CD4-positive, alpha-beta T cell (primary cell): ENCODE measurements around the gene MMP23B. TPM values are rescaled to one million over a fixed set of nuclear protein-coding genes. Genes with fewer than 3 reads are reported as not detected.

Experiments
- ATAC-seq: fragments of 200-7000 bp; cut with Tn5 transposase; one replicate; pipeline ENCODE4 v1.10.0; 2022; ENCODE audit warnings: mild to moderate bottlenecking; ENCODE audit not compliant: poor library complexity
- CTCF ChIA-PET: fragments of 350-600 bp; sonication (Branson Sonifier 250); formaldehyde crosslinking; loops from one replicate; lab custom pipeline; 2021; ENCODE audit warnings: antibody characterized with exemption, inconsistent platforms; lab: Charles Lee
- POLR2A ChIA-PET: fragments of 350-600 bp; sonication (Branson Sonifier 250); formaldehyde crosslinking; loops from one replicate; lab custom pipeline; 2021; ENCODE audit warnings: antibody characterized with exemption, inconsistent platforms; lab: Charles Lee
- DNase-seq, 14 experiments: peaks; one replicate each; pipeline ENCODE4 v3.0.0-alpha.2; 2013 to 2020; ENCODE audit warnings: mixed read lengths in 2 of 14
- H3K27ac ChIP-seq, 2 donors: one replicate each; pipeline versions ENCODE4 v1.5.1 to v1.7.0; 2013; ENCODE audit warnings: low read length in 2 of 2, low read depth in 1 of 2, mild to moderate bottlenecking in 1 of 2
- H3K27me3 ChIP-seq, 2 experiments: 1 replicate in 1 of 2; 2 replicates in 1 of 2; pipeline versions ENCODE4 v1.6.1 to v1.7.0; 2013; ENCODE audit warnings: low read length in 2 of 2, control low read depth in 1 of 2, mild to moderate bottlenecking in 1 of 2, moderate library complexity in 1 of 2; ENCODE audit not compliant: insufficient read depth in 2 of 2, control insufficient read depth in 1 of 2
- H3K36me3 ChIP-seq: one replicate; pipeline ENCODE4 v1.6.1; 2013; ENCODE audit warnings: low read length, control low read depth; ENCODE audit not compliant: insufficient read depth
- H3K4me1 ChIP-seq: one replicate; pipeline ENCODE4 v1.6.1; 2013; ENCODE audit warnings: low read length, control low read depth; ENCODE audit not compliant: insufficient read depth
- H3K4me3 ChIP-seq: one replicate; pipeline ENCODE4 v1.5.1; 2013; ENCODE audit warnings: mild to moderate bottlenecking, low read length, moderate library complexity
- H3K9me3 ChIP-seq, 2 experiments: 1 replicate in 1 of 2; 2 replicates in 1 of 2; pipeline versions ENCODE4 v1.6.1 to v1.7.0; 2013; ENCODE audit warnings: low read length in 2 of 2, mild to moderate bottlenecking in 2 of 2, control low read depth in 1 of 2, moderate library complexity in 1 of 2; ENCODE audit not compliant: control insufficient read depth in 1 of 2, insufficient read depth in 1 of 2
- H3K27ac Mint-ChIP-seq: one replicate; pipeline ENCODE4 v1.8.0; 2020; ENCODE audit warnings: mixed read lengths
- H3K27me3 Mint-ChIP-seq: one replicate; pipeline ENCODE4 v1.8.0; 2021; ENCODE audit warnings: mixed read lengths
- H3K36me3 Mint-ChIP-seq: one replicate; pipeline ENCODE4 v1.8.0; 2021; ENCODE audit warnings: low read depth, mixed read lengths
- H3K4me1 Mint-ChIP-seq: one replicate; pipeline ENCODE4 v1.8.0; 2021; ENCODE audit warnings: low read depth, mixed read lengths
- H3K4me3 Mint-ChIP-seq: one replicate; pipeline ENCODE4 v1.8.0; 2020; ENCODE audit warnings: mild to moderate bottlenecking, mixed read lengths
- H3K9me3 Mint-ChIP-seq: one replicate; pipeline ENCODE4 v1.8.0; 2020; ENCODE audit warnings: mixed read lengths
- CTCF ChIP-seq: fragments of 200-600 bp; IDR thresholded peaks from one replicate; pipeline ENCODE4 v1.8.0; 2022; ENCODE audit warnings: antibody characterized with exemption, mild to moderate bottlenecking
- intact Hi-C, 2 experiments: fragments of 100-400 bp; cut with DNase I in 1 of 2; cut with micrococcal nuclease in 1 of 2; formaldehyde crosslinking; loops; one replicate each; pipeline versions ENCODE4 v1.15.1 to v1.9.0; 2023 to 2025; cut with DNase I, micrococcal nuclease
- total RNA-seq, 174 experiments: library from RNA in 2 of 174; stranded (reverse) in 2 of 174; gene quantifications; one replicate each; pipeline ENCODE4 v1.2.3 and lab custom pipeline; 2021 to 2026

Gene MMP23B
- total RNA-seq, 2 experiments from 2014 or later: 3.0 to 3.7 TPM

DNA sequence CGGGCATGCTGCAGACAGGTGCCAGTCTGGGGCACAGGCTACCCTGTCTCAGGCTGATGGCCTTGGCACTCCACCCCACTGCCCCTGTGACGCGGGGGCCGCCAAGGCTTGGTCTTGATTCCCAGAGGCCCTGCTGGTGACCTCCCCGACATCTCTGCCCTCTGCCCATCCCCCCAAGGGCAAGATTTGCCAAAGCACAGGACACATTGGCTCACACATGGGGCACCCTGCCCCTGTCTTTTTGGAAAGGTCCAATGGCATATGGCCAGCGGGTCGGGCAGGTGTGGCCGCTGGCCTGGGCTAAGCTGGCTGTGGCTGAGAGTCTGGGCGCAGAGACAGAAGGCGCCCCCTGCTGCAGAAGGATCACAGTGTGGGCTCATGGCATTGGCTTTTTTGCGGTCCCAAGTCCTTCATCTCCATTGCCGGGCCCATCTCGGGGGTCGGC is 12.0 kb upstream of the MMP23B start:
- ATAC-seq: no peak
- Mint-ChIP-seq H3K27ac (no peak overlapping the region), H3K27me3 (no peaks in the 10 kb centered on the region), H3K4me3 (no peak overlapping the region), H3K9me3 (no peaks in the 10 kb centered on the region), H3K4me1 (peaks cover 8% of the 10 kb centered on the region), H3K36me3 (peaks cover 9% of the 10 kb centered on the region)
- H3K27me3 ChIP-seq: no peaks in the 10 kb centered on the region
- H3K36me3 ChIP-seq: no peaks in the 10 kb centered on the region
- H3K9me3 ChIP-seq: no peaks in the 10 kb centered on the region
- ChIA-PET CTCF (no interaction called here), POLR2A (interaction anchor here (1.3 to 1.9 kb wide), 2 partner anchors 9 to 10 kb away, joined by 4 to 5 read pairs; no protein-coding TSS in a partner anchor)
- no peak overlapping the region for H3K27ac ChIP-seq
- no peak for TF ChIP-seq CTCF
- H3K4me3 ChIP-seq: no peak overlapping the region
- intact Hi-C loops: loop anchor here in 1 of 2 experiments (5.0 kb wide), 2 partner anchors 108 to 287 kb away; partner anchors contain the start of gene ATAD3A
- peaks cover 14% of the 10 kb centered on the region for H3K4me1 ChIP-seq
- peak in 1 of 14 experiments; percentile 33 for DNase-seq

DNA sequence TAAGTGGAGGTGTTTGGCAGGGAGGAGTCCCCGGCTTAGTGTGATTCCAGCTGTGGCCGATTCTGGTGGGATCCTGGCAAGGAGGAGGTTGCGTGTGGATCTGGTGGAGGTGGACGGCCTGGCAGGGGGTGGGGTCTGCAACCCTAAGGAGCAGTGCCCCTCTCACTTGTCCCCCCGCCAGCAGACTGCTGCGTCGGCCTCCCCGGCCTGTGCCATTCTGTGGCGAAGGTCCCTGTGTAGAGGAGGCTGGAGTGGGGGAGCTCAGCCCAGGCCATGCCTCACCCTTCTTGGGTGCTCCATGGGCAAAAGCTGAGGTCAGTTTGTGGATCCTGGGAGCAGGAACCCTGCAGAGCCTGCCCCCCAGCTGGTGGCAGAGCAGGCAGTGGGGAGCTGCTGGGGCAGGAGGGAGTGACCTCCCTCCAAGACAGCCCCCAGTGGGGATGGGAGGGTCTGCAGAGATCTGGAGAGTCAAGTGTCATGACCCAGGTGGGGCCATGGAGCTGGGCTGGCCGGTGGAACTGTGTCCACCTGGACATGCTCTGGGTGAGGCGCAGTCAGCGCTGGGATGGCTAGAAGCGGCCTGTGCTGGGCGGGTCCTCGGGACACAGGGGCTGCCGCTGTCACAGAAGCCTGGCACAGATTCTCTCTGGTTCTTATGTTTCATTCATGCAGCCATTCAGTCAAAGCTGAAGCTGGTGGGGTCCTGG is 11.4 kb upstream of the MMP23B start:
- ChIA-PET POLR2A (no interaction called here), CTCF (no interaction called here)
- H3K36me3 ChIP-seq: no peaks in the 10 kb centered on the region
- H3K27ac ChIP-seq: no peak overlapping the region
- no peaks in the 10 kb centered on the region for H3K27me3 ChIP-seq
- no peak for TF ChIP-seq CTCF
- H3K4me3 Mint-ChIP-seq: no peak overlapping the region
- no peak for DNase-seq
- intact Hi-C loops: no loop called here
- no peaks in the 10 kb centered on the region for H3K27me3 Mint-ChIP-seq
- ATAC-seq: no peak
- no peaks in the 10 kb centered on the region for H3K9me3 Mint-ChIP-seq
- no peaks in the 10 kb centered on the region for H3K9me3 ChIP-seq
- H3K4me1 Mint-ChIP-seq: peaks cover 5% of the 10 kb centered on the region
- H3K4me3 ChIP-seq: no peak overlapping the region
- no peak overlapping the region for H3K27ac Mint-ChIP-seq
- H3K4me1 ChIP-seq: peaks cover 14% of the 10 kb centered on the region
- H3K36me3 Mint-ChIP-seq: peaks cover 6% of the 10 kb centered on the region

GRCh38 chr1:1621173-1622009 is 10.6 kb upstream of the MMP23B start:
- Histone ChIP-seq H3K36me3 (no peaks in the 10 kb centered on the region), H3K4me1 (peaks cover 12% of the 10 kb centered on the region), H3K27ac (no peak overlapping the region), H3K9me3 (no peaks in the 10 kb centered on the region), H3K4me3 (no peak overlapping the region), H3K27me3 (no peaks in the 10 kb centered on the region)
- DNase-seq (no peak), ATAC-seq (no peak)
- H3K4me3 Mint-ChIP-seq: no peak overlapping the region
- intact Hi-C loops: no loop called here
- peaks cover 6% of the 10 kb centered on the region for H3K36me3 Mint-ChIP-seq
- H3K9me3 Mint-ChIP-seq: no peaks in the 10 kb centered on the region
- ChIA-PET CTCF (no interaction called here), POLR2A (no interaction called here)
- H3K4me1 Mint-ChIP-seq: peaks cover 5% of the 10 kb centered on the region
- H3K27ac Mint-ChIP-seq: no peak overlapping the region
- no peaks in the 10 kb centered on the region for H3K27me3 Mint-ChIP-seq
- no peak for TF ChIP-seq CTCF
